ENCODE measurements around the gene STXBP6. TPM values are rescaled to one million over a fixed set of nuclear protein-coding genes. Genes with fewer than 3 reads are reported as not detected.

STXBP6 gene
- total and polyA plus RNA-seq, 8 donors: 9.9 to 28.5 (median 23.2) TPM

DNA sequence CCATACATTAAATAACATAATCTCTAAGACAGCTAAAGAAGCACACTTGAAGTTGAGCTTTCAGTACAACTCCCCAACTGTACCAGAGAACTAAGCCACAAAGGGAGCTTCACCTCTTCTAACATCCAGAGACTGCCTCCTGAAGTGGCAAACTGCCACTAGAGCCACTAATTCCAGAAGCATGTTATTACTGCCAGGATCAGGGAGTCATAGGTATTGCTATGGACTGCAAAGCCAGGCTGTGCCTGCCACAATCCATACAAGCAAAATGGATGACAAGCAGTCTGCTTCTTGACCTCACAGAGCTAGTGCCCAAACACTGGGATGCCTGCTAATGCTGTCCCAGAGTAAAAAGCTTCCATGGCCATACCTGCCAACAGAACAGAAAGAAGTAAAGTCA lies 160.1 kb downstream of the STXBP6 start:
- FAIRE-seq (no peak), DNase-seq (no peak), ATAC-seq (no peak)
- no peak for TF ChIP-seq CTCF (IDR thresholded peaks at IDR 0.05)
- Histone ChIP-seq H3K9me3 (no peaks in the 10 kb centered on the region), H3K4me3 (no peak overlapping the region), H3K4me1 (peaks cover 4 to 10% (median 5%) of the 10 kb centered on the region in 3 donors), H3K27ac (no peak overlapping the region), H3K27me3 (no peaks in the 10 kb centered on the region), H3K36me3 (no peaks in the 10 kb centered on the region)
- intact Hi-C loops (cut with DNase I): no loop called here

DNA sequence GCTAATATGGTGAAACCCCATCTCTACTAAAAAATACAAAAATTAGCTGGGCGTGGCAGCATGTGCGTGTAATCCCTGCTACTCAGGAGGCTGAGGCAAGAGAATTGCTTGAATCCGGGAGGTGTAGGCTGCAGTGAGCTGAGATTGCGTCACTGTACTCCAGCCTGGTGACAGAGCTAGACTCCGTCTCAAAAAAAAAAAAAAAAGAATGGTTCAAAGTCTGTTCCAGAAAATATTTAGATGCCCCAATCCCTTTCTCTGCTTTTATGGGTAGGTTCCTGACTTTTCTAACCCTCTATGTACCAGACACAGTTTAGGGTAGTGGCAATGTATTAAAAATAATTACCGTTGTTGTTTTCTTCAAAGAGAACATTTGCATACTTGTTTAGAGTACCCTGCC lies 161.4 kb downstream of the STXBP6 start:
- H3K9me3 ChIP-seq: no peaks in the 10 kb centered on the region
- TF ChIP-seq CTCF (IDR thresholded peaks at IDR 0.05): no peak
- peaks cover 0 to 2% (median 0%) of the 10 kb centered on the region in 3 donors for H3K4me1 ChIP-seq
- no peak overlapping the region for H3K27ac ChIP-seq
- H3K36me3 ChIP-seq: no peaks in the 10 kb centered on the region
- no peak overlapping the region for H3K4me3 ChIP-seq
- intact Hi-C loops (cut with DNase I): no loop called here
- no peaks in the 10 kb centered on the region for H3K27me3 ChIP-seq
- 86 to 89% methylated on average over 6 of the region's 6 CpGs for WGBS, 2 donors
- ATAC-seq: no peak
- FAIRE-seq: no peak
- no peak for DNase-seq

- Histone ChIP-seq H3K27me3 (no peaks in the 10 kb centered on the region), H3K4me3 (no peak overlapping the region), H3K4me1 (peaks cover under 1 to 4% (median under 1%) of the 10 kb centered on the region in 3 donors), H3K36me3 (no peaks in the 10 kb centered on the region), H3K27ac (no peak overlapping the region), H3K9me3 (no peaks in the 10 kb centered on the region)
- DNase-seq (no peak), ATAC-seq (no peak), FAIRE-seq (no peak)
- no peak for TF ChIP-seq CTCF (IDR thresholded peaks at IDR 0.05)
- intact Hi-C loops (cut with DNase I): no loop called here
- 85 to 88% methylated on average over 3 of the region's 3 CpGs for WGBS, 2 donors
These were observed 162.2 kb downstream of the STXBP6 start for GRCh38 chr14:24887623-24888304.

DNA sequence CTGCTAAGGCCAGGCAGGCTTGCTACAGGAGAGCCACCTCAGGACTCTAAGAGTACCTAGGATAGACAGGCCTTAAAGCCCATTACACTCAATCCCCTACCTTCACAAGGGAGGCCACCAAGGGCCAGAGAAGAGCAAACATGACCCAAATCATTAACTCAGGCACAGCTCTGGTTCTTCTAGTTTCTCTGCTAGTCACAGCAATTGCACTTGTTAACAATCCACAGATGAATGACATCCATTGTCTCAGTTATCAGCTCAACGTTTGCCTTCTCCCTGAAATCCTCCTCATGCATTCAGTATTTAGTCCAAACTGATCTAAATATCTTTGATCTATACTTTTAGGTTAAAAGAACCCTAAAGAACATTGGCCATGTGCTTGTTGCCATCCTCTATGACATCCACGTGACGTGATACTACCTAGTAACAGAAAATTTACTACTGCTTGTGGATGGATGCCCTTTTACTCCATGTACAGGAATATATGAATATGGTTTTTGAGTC lies 164.5 kb downstream of the STXBP6 start:
- Histone ChIP-seq H3K27ac (no peak overlapping the region), H3K36me3 (no peaks in the 10 kb centered on the region), H3K4me3 (no peak overlapping the region), H3K9me3 (no peaks in the 10 kb centered on the region), H3K4me1 (peaks cover 0 to 10% (median 3%) of the 10 kb centered on the region in 3 donors), H3K27me3 (no peaks in the 10 kb centered on the region)
- WGBS, 2 donors: 68 to 69% methylated on average over 3 of the region's 3 CpGs
- no peak for TF ChIP-seq CTCF (IDR thresholded peaks at IDR 0.05)
- FAIRE-seq (no peak), ATAC-seq (peak in 1 of 4 donors; percentile 18), DNase-seq (no peak)
- intact Hi-C loops (cut with DNase I): no loop called here

GRCh38 chr14:24883576-24883975 lies 166.4 kb downstream of the STXBP6 start:
- no peak overlapping the region for H3K4me3 ChIP-seq
- no peak for TF ChIP-seq CTCF (IDR thresholded peaks at IDR 0.05)
- intact Hi-C loops (cut with DNase I): no loop called here
- no peak overlapping the region for H3K27ac ChIP-seq
- no peaks in the 10 kb centered on the region for H3K27me3 ChIP-seq
- H3K9me3 ChIP-seq: no peaks in the 10 kb centered on the region
- no peaks in the 10 kb centered on the region for H3K36me3 ChIP-seq
- WGBS, 2 donors: 94 to 99% methylated on average over 2 of the region's 2 CpGs
- no peak for DNase-seq
- peaks cover 3 to 10% (median 8%) of the 10 kb centered on the region in 3 donors for H3K4me1 ChIP-seq
- no peak for ATAC-seq
- no peak for FAIRE-seq

Measured in pancreas (tissue), 10 donors.